22Rv1 (cell line): ENCODE measurements around the gene PRM1.

ENCODE experiments used
- ZFX ChIP-seq: fragments of 450-650 bp; IDR thresholded peaks from 2 replicates; pipeline ENCODE4 v1.6.1; 2017; ENCODE audit warnings: antibody characterized with exemption, borderline replicate concordance
- TF ChIP-seq, protein P1 (sequence below): fragments of 450-650 bp; IDR thresholded peaks from 2 replicates; pipeline ENCODE4 v1.5.1; 2017; ENCODE audit warnings: mild to moderate bottlenecking

DNA sequence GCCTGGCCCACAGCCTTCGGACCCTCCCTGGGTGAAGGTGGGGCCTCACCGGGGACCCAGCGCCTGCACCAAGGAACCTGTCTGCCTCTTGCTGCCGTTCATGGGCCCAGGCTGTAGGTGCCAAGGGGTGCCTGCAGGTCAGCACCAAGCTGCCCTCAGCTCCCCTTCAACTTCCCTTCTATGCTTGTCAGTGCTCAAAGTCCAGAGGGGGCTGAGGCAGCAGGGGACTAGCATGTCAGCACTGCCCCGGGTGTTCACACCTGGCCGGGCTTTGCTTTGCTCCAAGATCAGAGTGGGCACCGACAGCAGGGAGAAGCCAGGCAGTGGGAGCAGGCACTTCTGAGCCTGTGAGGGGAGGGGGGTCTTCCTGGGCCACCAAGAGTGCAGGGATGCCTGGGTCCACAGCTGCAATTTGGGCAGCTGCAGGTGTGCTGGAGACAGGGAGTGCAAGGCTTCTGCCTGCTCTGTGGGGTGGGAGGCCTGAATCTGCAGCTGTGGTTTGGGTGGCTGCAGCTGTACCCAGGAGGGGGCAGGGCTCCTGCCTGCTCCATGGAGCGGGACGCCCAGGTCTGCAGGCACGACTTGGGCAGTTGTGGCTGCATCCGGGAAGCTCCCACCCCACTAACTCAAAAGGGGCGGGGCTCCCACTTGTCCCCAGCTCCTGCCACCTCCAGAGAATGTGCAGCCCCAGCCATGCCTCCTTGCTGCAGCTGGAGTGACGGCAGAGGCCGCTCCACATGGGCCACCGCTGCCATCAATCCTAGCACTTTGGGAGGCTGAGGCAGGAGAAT, 27.6 kb upstream of the PRM1 start:
- TF ChIP-seq, protein P1, sequence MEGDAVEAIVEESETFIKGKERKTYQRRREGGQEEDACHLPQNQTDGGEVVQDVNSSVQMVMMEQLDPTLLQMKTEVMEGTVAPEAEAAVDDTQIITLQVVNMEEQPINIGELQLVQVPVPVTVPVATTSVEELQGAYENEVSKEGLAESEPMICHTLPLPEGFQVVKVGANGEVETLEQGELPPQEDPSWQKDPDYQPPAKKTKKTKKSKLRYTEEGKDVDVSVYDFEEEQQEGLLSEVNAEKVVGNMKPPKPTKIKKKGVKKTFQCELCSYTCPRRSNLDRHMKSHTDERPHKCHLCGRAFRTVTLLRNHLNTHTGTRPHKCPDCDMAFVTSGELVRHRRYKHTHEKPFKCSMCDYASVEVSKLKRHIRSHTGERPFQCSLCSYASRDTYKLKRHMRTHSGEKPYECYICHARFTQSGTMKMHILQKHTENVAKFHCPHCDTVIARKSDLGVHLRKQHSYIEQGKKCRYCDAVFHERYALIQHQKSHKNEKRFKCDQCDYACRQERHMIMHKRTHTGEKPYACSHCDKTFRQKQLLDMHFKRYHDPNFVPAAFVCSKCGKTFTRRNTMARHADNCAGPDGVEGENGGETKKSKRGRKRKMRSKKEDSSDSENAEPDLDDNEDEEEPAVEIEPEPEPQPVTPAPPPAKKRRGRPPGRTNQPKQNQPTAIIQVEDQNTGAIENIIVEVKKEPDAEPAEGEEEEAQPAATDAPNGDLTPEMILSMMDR = no peak
- no peak for TF ChIP-seq ZFX
